Activated naive CD4-positive, alpha-beta T cell treated with anti-CD3 and anti-CD28 coated beads, Interleukin-2, amount 50 U/mL, for 72 hours (primary cell): Measurements from ENCODE around the gene CSAG1. TPM values are rescaled to one million over a fixed set of nuclear protein-coding genes. Genes with fewer than 3 reads are reported as not detected.
"Not testable (repeated sequence)": the region's sequence is repeated elsewhere in the genome, so short reads cannot be mapped to it uniquely, and the experiment has no call there.

Experiments used
- ATAC-seq, 2 donors: fragments of 150-1000 bp; cut with Tn5 transposase; 2 replicates each; pipeline ENCODE4 v1.10.0; 2021; ENCODE audit warnings: mild to moderate bottlenecking in 2 of 2, moderate library complexity in 2 of 2
- DNase-seq, 2 donors: peaks; one replicate each; pipeline ENCODE4 v3.0.0; 2021 to 2022; ENCODE audit warnings: low spot score in 2 of 2
- H3K27ac Mint-ChIP-seq, 2 donors: one replicate each; pipeline ENCODE4 v1.8.0; 2022; ENCODE audit warnings: mild to moderate bottlenecking in 2 of 2, mixed read lengths in 2 of 2
- H3K36me3 Mint-ChIP-seq, 2 donors: one replicate each; pipeline ENCODE4 v1.8.0; 2022; ENCODE audit warnings: mixed read lengths in 2 of 2
- H3K9me3 Mint-ChIP-seq, 2 donors: one replicate each; pipeline ENCODE4 v1.8.0; 2022; ENCODE audit warnings: mixed read lengths in 2 of 2
- total RNA-seq, 2 donors: library from RNA; stranded (reverse); gene quantifications; one replicate each; pipeline ENCODE4 v1.2.3, GENCODE V29; 2022

Gene CSAG1
- not detected for total RNA-seq

GRCh38 chrX:152733261-152733975, at the start of gene CSAG1, which contains the start of gene MAGEA12:
Gene CSAG1, minus strand, starts transcription at chrX:152733721. Its CDS starts 1,261 bp downstream, at chrX:152732460.
Gene MAGEA12, plus strand, starts transcription at chrX:152733757. Its CDS starts 2,405 bp downstream, at chrX:152736162.
- DNase-seq (no peak), ATAC-seq (no peak)
- Mint-ChIP-seq H3K27ac (no peak within 1 kb of the TSS), H3K9me3 (no peaks in the 10 kb centered on the region), H3K36me3 (no peaks in the 10 kb centered on the region)

GRCh38 chrX:152769549-152770289, 36.2 kb upstream of the CSAG1 start, which contains the start of gene MAGEA6:
Gene MAGEA6, minus strand, starts transcription at chrX:152769689. Its CDS starts 2,039 bp downstream, at chrX:152767650.
- not testable (repeated sequence) for H3K36me3 Mint-ChIP-seq, DNase-seq, H3K9me3 Mint-ChIP-seq, H3K27ac Mint-ChIP-seq, ATAC-seq

- DNase-seq, H3K27ac Mint-ChIP-seq, H3K9me3 Mint-ChIP-seq, H3K36me3 Mint-ChIP-seq, ATAC-seq: not testable (repeated sequence)
These were observed 33.0 kb upstream of the CSAG1 start for GRCh38 chrX:152766562-152766961.

- H3K36me3 Mint-ChIP-seq, DNase-seq, ATAC-seq, H3K9me3 Mint-ChIP-seq, H3K27ac Mint-ChIP-seq: not testable (repeated sequence)
These were observed 28.1 kb upstream of the CSAG1 start for GRCh38 chrX:152761582-152761981.

- H3K9me3 Mint-ChIP-seq, H3K27ac Mint-ChIP-seq, ATAC-seq, H3K36me3 Mint-ChIP-seq, DNase-seq: not testable (repeated sequence)
These were observed 26.0 kb upstream of the CSAG1 start for GRCh38 chrX:152759544-152759943.

- H3K27ac Mint-ChIP-seq, H3K36me3 Mint-ChIP-seq, ATAC-seq, DNase-seq, H3K9me3 Mint-ChIP-seq: not testable (repeated sequence)
These were observed 25.4 kb upstream of the CSAG1 start, which contains the start of gene CSAG3 for GRCh38 chrX:152758918-152759317. Gene CSAG3, plus strand, starts transcription at chrX:152759218.

GRCh38 chrX:152754871-152755270, 21.4 kb upstream of the CSAG1 start:
- not testable (repeated sequence) for ATAC-seq, H3K9me3 Mint-ChIP-seq, H3K36me3 Mint-ChIP-seq, DNase-seq, H3K27ac Mint-ChIP-seq

- H3K27ac Mint-ChIP-seq, result not testable (repeated sequence)
These were observed 20.4 kb upstream of the CSAG1 start, which contains the start of gene MAGEA2 for GRCh38 chrX:152753686-152754650. Gene MAGEA2, minus strand, starts transcription at chrX:152753842. Its CDS starts 2,479 bp downstream, at chrX:152751363.

GRCh38 chrX:152738560-152738959, 5.0 kb upstream of the CSAG1 start:
- Mint-ChIP-seq H3K9me3 (no peaks in the 10 kb centered on the region), H3K27ac (no peak overlapping the region)
- no peak for ATAC-seq

More at GRCh38 chrX:152753686-152754650, 20.4 kb upstream of the CSAG1 start, which contains the start of gene MAGEA2:
- not testable (repeated sequence) for H3K9me3 Mint-ChIP-seq, H3K36me3 Mint-ChIP-seq, DNase-seq, ATAC-seq

GRCh38 chrX:152736528-152736927, 3.0 kb upstream of the CSAG1 start:
- not testable (repeated sequence) for H3K9me3 Mint-ChIP-seq, DNase-seq, H3K27ac Mint-ChIP-seq, ATAC-seq, H3K36me3 Mint-ChIP-seq

More at GRCh38 chrX:152738560-152738959, 5.0 kb upstream of the CSAG1 start:
- H3K36me3 Mint-ChIP-seq, result no peaks in the 10 kb centered on the region
- DNase-seq, result no peak

- ATAC-seq (no peak), DNase-seq (no peak)
- H3K9me3 Mint-ChIP-seq, result no peaks in the 10 kb centered on the region
- no peak overlapping the region for H3K27ac Mint-ChIP-seq
- H3K36me3 Mint-ChIP-seq, result no peaks in the 10 kb centered on the region
These were observed 2.5 kb upstream of the CSAG1 start for GRCh38 chrX:152735860-152736511.

- Mint-ChIP-seq H3K9me3 (no peaks in the 10 kb centered on the region), H3K27ac (no peak overlapping the region), H3K36me3 (no peaks in the 10 kb centered on the region)
- ATAC-seq (no peak), DNase-seq (no peak)
These were observed 1.6 kb upstream of the CSAG1 start for GRCh38 chrX:152735101-152735500.

GRCh38 chrX:152734143-152734858, 780 bp upstream of the CSAG1 start:
- DNase-seq, ATAC-seq, H3K36me3 Mint-ChIP-seq, H3K9me3 Mint-ChIP-seq, H3K27ac Mint-ChIP-seq: not testable (repeated sequence)

GRCh38 chrX:152725409-152725808, 8.1 kb downstream of the CSAG1 start:
- DNase-seq (no peak), ATAC-seq (no peak)
- Mint-ChIP-seq H3K27ac (no peak overlapping the region), H3K36me3 (no peaks in the 10 kb centered on the region), H3K9me3 (no peaks in the 10 kb centered on the region)
